ENCODE results near the gene TOMM5.

GRCh38 chr9:37563806-37564513 is 28.4 kb downstream of the TOMM5 start:
- no peak for TF ChIP-seq POLR2AphosphoS5 (IDR thresholded peaks at IDR 0.05; ENCODE audit: low read depth, low read length)
- no peak for TF ChIP-seq REST (IDR thresholded peaks at IDR 0.05; ENCODE audit: insufficient read depth in 1 of 2, low read depth in 2 of 2, low read length in 2 of 2)

All from PFSK-1 (cell line).